NCI-H460 (cell line): Measurements from ENCODE around the gene LYPD6. TPM values are rescaled to one million over a fixed set of nuclear protein-coding genes. Genes with fewer than 3 reads are reported as not detected.

ENCODE experiments used
- DNase-seq: peaks from one replicate; pipeline ENCODE4 v3.0.0-alpha.2; 2016; ENCODE audit warnings: low read depth; ENCODE audit errors: extremely low read depth
- total RNA-seq: library from RNA; depleted of rRNA; stranded (reverse); fragments of >200 nt; shearing (Covaris generic); gene quantifications from 2 replicates; pipeline ENCODE4 v1.2.3, GENCODE V29; 2014

The LYPD6 gene
- total RNA-seq, 1 experiment from 2014 or later = 5.6 TPM

- no peak for DNase-seq
Observed at GRCh38 chr2:149346272-149346671, 15.9 kb downstream of the LYPD6 start.

GRCh38 chr2:149348291-149348690, 17.9 kb downstream of the LYPD6 start:
- DNase-seq = no peak

GRCh38 chr2:149353421-149353820, 23.0 kb downstream of the LYPD6 start:
- no peak for DNase-seq

GRCh38 chr2:149355716-149356422, 25.5 kb downstream of the LYPD6 start:
- DNase-seq = no peak

GRCh38 chr2:149357058-149357457, 26.7 kb downstream of the LYPD6 start:
- DNase-seq = no peak

- DNase-seq = no peak
Observed at GRCh38 chr2:149360106-149360505, 29.7 kb downstream of the LYPD6 start.

- no peak for DNase-seq
Observed at GRCh38 chr2:149363958-149364357, 33.6 kb downstream of the LYPD6 start.

GRCh38 chr2:149364839-149365238, 34.5 kb downstream of the LYPD6 start:
- DNase-seq = no peak

GRCh38 chr2:149365931-149366583, 35.7 kb downstream of the LYPD6 start:
- DNase-seq = no peak

GRCh38 chr2:149370061-149370775, 39.8 kb downstream of the LYPD6 start:
- DNase-seq = no peak

GRCh38 chr2:149371476-149371875, 41.1 kb downstream of the LYPD6 start:
- DNase-seq = no peak

GRCh38 chr2:149375801-149376361, 45.5 kb downstream of the LYPD6 start:
- DNase-seq = no peak

- no peak for DNase-seq
Observed at GRCh38 chr2:149380205-149380604, 49.8 kb downstream of the LYPD6 start.

- no peak for DNase-seq
Observed at GRCh38 chr2:149383340-149383739, 53.0 kb downstream of the LYPD6 start.

- no peak for DNase-seq
Observed at GRCh38 chr2:149385350-149385749, 55.0 kb downstream of the LYPD6 start.

- peak; percentile 56 for DNase-seq
Observed at GRCh38 chr2:149387411-149387810, 57.0 kb downstream of the LYPD6 start.

GRCh38 chr2:149388120-149388816, 57.9 kb downstream of the LYPD6 start:
- peak; percentile 18 for DNase-seq

- DNase-seq = no peak
Observed at GRCh38 chr2:149389506-149390167, 59.2 kb downstream of the LYPD6 start.

GRCh38 chr2:149393614-149394013, 63.2 kb downstream of the LYPD6 start:
- no peak for DNase-seq

- no peak for DNase-seq
Observed at GRCh38 chr2:149394864-149395263, 64.5 kb downstream of the LYPD6 start.
